A549 (cell line): Measurements from ENCODE around the gene NRN1.

ENCODE experiments used
- CEBPB ChIP-seq, 2 experiments: fragments of >200 bp in 1 of 2; sonication (Bioruptor Twin) in 1 of 2; formaldehyde crosslinking in 1 of 2; IDR thresholded peaks; 2 replicates each; pipeline ENCODE4 v1.6.1; 2012 to 2016
- CHD4 ChIP-seq: fragments of 200-600 bp; sonication (generic); IDR thresholded peaks from 2 replicates; pipeline ENCODE4 v1.6.1; 2016; ENCODE audit warnings: antibody characterized with exemption, mild to moderate bottlenecking, borderline replicate concordance
- ESRRA ChIP-seq: fragments of 150-350 bp; IDR thresholded peaks from 2 replicates; pipeline ENCODE4 v1.6.1; 2014; ENCODE audit warnings: mild to moderate bottlenecking, low read length, borderline replicate concordance
- HDAC2 ChIP-seq: fragments of 200-600 bp; sonication (generic); IDR thresholded peaks from 2 replicates; pipeline ENCODE4 v1.6.1; 2016
- JUN ChIP-seq, 2 experiments: fragments of >200 bp; sonication (Bioruptor Twin); formaldehyde crosslinking; IDR thresholded peaks; 2 replicates in 1 of 2; 3 replicates in 1 of 2; pipeline ENCODE4 v1.6.1; 2016 to 2017
- KDM1A ChIP-seq: fragments of 200-600 bp; sonication (generic); IDR thresholded peaks from 2 replicates; pipeline ENCODE4 v1.6.1; 2016; ENCODE audit warnings: low read depth, mild to moderate bottlenecking
- MAX ChIP-seq: IDR thresholded peaks from 2 replicates; pipeline ENCODE4 v1.6.1; 2012
- POLR2A ChIP-seq: IDR thresholded peaks from 2 replicates; pipeline ENCODE4 v1.6.1; 2012; ENCODE audit warnings: mild to moderate bottlenecking, low read length
- RFX5 ChIP-seq: fragments of 450-650 bp; IDR thresholded peaks from 2 replicates; pipeline ENCODE4 v1.7.1; 2014; ENCODE audit warnings: antibody characterized with exemption, mild to moderate bottlenecking, moderate library complexity
- TF ChIP-seq, protein P1 (sequence below): fragments of >200 bp; sonication (Bioruptor Twin); formaldehyde crosslinking; IDR thresholded peaks from 3 replicates; pipeline ENCODE4 v1.5.1; 2016
- TF ChIP-seq, protein P2 (sequence below): fragments of 200-600 bp; sonication (generic); IDR thresholded peaks from 2 replicates; pipeline ENCODE4 v1.6.1; 2016; ENCODE audit warnings: antibody characterized with exemption, mild to moderate bottlenecking, moderate library complexity

DNA sequence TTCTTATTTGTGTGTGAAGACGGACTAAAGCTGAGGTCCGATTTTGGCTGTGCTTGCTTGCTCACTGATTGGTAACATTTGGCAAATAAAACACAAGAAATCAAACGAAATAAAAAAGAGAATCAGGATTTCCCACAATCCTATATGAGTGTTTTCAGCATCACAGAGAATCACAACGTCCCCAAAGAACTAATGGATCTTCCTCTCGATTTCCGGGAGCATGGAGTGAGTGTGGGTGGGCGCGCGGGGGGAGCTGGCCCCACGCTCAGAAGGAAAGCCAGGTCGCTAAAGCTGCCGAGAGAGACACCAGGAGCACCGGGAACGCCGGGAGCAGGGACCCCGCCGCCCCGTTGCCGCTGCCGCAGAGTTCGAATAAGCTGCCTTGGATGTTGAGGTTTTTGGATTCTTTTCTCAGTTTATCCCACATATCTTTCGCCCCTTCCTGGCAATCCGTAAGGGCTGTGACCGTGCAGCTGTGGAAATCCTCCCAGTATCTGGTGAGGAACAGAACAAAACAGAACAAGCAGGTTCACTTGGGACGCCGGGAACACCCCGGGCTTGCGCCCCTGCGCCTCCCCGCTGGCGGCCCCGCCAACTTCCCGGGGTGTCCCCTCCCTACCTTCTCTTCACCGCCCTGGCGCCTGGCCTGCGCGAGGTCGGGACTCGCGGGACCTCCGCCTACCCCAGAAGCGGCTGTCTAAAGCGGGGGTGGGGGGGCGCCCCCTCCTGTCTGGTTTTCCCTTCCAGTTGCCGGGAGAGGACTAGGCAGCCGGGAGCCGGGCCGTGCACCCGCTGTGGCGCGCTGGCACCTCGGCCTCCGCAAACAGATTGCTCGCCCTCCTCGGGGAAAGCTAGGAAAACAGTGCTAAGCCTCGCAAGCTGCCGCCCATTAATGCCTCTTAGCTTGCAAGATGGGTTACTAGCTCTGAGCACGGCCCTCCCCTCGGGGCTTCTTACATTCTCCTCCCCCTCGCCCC, 7.7 kb downstream of the NRN1 start:
- TF ChIP-seq, protein P1, sequence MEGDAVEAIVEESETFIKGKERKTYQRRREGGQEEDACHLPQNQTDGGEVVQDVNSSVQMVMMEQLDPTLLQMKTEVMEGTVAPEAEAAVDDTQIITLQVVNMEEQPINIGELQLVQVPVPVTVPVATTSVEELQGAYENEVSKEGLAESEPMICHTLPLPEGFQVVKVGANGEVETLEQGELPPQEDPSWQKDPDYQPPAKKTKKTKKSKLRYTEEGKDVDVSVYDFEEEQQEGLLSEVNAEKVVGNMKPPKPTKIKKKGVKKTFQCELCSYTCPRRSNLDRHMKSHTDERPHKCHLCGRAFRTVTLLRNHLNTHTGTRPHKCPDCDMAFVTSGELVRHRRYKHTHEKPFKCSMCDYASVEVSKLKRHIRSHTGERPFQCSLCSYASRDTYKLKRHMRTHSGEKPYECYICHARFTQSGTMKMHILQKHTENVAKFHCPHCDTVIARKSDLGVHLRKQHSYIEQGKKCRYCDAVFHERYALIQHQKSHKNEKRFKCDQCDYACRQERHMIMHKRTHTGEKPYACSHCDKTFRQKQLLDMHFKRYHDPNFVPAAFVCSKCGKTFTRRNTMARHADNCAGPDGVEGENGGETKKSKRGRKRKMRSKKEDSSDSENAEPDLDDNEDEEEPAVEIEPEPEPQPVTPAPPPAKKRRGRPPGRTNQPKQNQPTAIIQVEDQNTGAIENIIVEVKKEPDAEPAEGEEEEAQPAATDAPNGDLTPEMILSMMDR: no peak
- TF ChIP-seq ESRRA (no peak), CEBPB (IDR thresholded peaks at IDR 0.05) (no peak), POLR2A (no peak), JUN (IDR thresholded peaks at IDR 0.05) (no peak), CHD4 (no peak), HDAC2 (no peak), RFX5 (no peak), KDM1A (no peak), MAX (no peak)
- TF ChIP-seq, protein P2, sequence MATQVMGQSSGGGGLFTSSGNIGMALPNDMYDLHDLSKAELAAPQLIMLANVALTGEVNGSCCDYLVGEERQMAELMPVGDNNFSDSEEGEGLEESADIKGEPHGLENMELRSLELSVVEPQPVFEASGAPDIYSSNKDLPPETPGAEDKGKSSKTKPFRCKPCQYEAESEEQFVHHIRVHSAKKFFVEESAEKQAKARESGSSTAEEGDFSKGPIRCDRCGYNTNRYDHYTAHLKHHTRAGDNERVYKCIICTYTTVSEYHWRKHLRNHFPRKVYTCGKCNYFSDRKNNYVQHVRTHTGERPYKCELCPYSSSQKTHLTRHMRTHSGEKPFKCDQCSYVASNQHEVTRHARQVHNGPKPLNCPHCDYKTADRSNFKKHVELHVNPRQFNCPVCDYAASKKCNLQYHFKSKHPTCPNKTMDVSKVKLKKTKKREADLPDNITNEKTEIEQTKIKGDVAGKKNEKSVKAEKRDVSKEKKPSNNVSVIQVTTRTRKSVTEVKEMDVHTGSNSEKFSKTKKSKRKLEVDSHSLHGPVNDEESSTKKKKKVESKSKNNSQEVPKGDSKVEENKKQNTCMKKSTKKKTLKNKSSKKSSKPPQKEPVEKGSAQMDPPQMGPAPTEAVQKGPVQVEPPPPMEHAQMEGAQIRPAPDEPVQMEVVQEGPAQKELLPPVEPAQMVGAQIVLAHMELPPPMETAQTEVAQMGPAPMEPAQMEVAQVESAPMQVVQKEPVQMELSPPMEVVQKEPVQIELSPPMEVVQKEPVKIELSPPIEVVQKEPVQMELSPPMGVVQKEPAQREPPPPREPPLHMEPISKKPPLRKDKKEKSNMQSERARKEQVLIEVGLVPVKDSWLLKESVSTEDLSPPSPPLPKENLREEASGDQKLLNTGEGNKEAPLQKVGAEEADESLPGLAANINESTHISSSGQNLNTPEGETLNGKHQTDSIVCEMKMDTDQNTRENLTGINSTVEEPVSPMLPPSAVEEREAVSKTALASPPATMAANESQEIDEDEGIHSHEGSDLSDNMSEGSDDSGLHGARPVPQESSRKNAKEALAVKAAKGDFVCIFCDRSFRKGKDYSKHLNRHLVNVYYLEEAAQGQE: no peak
